SH-SY5Y (cell line): ENCODE measurements around the gene LRP1.

Source experiments
- GATA2 ChIP-seq: IDR thresholded peaks from 2 replicates; pipeline ENCODE4 v1.6.1; 2011; ENCODE audit warnings: mild to moderate bottlenecking, low read depth, low read length
- GATA3 ChIP-seq: IDR thresholded peaks from 2 replicates; pipeline ENCODE4 v1.6.1; 2011; ENCODE audit warnings: low read depth, mild to moderate bottlenecking, low read length, moderate library complexity

DNA sequence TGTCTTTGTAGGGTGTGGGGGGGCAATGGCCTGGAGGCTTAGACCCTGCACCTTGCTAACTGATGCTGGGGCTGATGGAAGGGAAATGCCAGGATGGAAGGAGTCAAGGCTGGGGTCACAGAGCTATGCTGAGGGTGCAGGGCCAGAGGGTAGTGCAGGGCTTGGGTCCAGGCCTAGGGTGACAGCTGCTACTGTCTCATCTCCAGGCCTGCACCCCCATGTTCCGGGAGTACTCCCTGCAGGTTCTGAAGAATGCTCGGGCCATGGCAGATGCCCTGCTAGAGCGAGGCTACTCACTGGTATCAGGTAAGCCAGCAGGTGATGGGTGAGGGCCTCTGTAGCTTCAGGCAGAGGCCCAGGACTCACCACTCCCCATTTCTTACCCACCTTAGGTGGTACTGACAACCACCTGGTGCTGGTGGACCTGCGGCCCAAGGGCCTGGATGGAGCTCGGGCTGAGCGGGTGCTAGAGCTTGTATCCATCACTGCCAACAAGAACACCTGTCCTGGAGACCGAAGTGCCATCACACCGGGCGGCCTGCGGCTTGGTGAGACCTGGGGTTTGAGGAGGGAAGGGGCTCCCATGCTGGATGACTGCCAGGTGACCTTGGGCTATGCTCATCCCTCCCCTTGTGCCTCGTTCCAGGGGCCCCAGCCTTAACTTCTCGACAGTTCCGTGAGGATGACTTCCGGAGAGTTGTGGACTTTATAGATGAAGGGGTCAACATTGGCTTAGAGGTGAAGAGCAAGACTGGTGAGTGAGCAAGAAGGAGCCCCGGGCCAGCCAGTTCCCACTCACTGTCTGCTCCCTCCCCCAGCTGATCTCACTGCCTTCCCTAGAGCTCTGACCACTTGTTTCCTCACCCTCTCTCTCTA, 105.3 kb downstream of the LRP1 start:
- TF ChIP-seq GATA2 (no peak), GATA3 (no peak)
